ENCODE results near the gene ANAPC2.

DNA sequence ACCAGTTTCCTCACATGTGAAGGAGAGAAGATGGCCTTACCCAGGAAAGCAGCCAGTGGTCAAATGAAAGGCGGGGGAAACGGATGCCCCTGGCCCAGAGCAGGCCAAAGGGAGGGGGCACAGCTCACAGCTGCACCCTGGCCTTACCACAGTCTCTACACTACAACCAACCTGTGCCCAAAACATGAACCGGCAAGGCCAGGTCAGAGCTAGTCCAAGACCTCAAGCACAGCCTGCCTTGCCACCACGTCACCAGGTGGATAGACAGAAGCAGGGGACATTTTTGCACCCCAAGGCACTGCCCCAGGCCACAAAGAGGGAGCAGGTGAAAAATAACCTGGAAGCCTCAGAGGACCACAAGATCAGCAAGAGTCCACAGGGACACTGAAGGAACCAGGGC is 44.9 kb downstream of the ANAPC2 start:
- TF ChIP-seq POLR2A (IDR thresholded peaks at IDR 0.05) = no peak
- TF ChIP-seq, protein P1, sequence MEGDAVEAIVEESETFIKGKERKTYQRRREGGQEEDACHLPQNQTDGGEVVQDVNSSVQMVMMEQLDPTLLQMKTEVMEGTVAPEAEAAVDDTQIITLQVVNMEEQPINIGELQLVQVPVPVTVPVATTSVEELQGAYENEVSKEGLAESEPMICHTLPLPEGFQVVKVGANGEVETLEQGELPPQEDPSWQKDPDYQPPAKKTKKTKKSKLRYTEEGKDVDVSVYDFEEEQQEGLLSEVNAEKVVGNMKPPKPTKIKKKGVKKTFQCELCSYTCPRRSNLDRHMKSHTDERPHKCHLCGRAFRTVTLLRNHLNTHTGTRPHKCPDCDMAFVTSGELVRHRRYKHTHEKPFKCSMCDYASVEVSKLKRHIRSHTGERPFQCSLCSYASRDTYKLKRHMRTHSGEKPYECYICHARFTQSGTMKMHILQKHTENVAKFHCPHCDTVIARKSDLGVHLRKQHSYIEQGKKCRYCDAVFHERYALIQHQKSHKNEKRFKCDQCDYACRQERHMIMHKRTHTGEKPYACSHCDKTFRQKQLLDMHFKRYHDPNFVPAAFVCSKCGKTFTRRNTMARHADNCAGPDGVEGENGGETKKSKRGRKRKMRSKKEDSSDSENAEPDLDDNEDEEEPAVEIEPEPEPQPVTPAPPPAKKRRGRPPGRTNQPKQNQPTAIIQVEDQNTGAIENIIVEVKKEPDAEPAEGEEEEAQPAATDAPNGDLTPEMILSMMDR (IDR thresholded peaks at IDR 0.05) = no peak

Measured in prostate gland (tissue), 2 donors.